H1 (cell line): ENCODE results near the gene AARSD1. TPM values are rescaled to one million over a fixed set of nuclear protein-coding genes. Genes with fewer than 3 reads are reported as not detected.

Experiments used
- ATF3 ChIP-seq: IDR thresholded peaks from 2 replicates; pipeline ENCODE4 v1.6.1; 2011; ENCODE audit warnings: low read depth, mild to moderate bottlenecking, low read length; ENCODE audit not compliant: insufficient read depth
- CHD2 ChIP-seq: IDR thresholded peaks from 2 replicates; pipeline ENCODE4 v1.6.1; 2012; ENCODE audit warnings: low read length, improper control_type of control experiment
- EGR1 ChIP-seq: IDR thresholded peaks from 2 replicates; pipeline ENCODE4 v1.6.1; 2011; ENCODE audit warnings: low read depth, low read length, borderline replicate concordance
- polyA plus RNA-seq, 7 experiments: library from polyadenylated mRNA; depleted of rRNA in 3 of 7; stranded (reverse) in 5 of 7; unstranded in 2 of 7; fragments of >200 nt in 5 of 7; fragments of 200-250 nt in 2 of 7; gene quantifications; 1 replicate in 5 of 7; 2 replicates in 1 of 7; 4 replicates in 1 of 7; pipeline versions ENCODE4 v1.2.1 to v1.2.3, GENCODE V29; 2011 to 2013; ENCODE audit warnings: missing spikeins in 2 of 7, mixed read lengths in 2 of 7
- total RNA-seq: library from RNA; stranded (reverse); fragmentation: NEBNext Ultra II Directional; extraction: Animal tissue kit (Norgen Biotek cat#: 25700); gene quantifications from 2 replicates; pipeline ENCODE4 v1.2.1, GENCODE V29; 2021

AARSD1 gene
- total and polyA plus RNA-seq, 2 of the 8 experiments (the other 6 are each of a cell fraction or from before 2014, with no cell fraction given) = 51.5 to 58.8 TPM

GRCh38 chr17:42944211-42944610 is 20.0 kb downstream of the AARSD1 start (continued):
- TF ChIP-seq ATF3 (no peak), EGR1 (no peak), CHD2 (no peak)
